ENCODE results near the gene STEAP1. TPM values are rescaled to one million over a fixed set of nuclear protein-coding genes. Genes with fewer than 3 reads are reported as not detected.

Gene STEAP1
- polyA plus RNA-seq, 3 donors = not detected

DNA sequence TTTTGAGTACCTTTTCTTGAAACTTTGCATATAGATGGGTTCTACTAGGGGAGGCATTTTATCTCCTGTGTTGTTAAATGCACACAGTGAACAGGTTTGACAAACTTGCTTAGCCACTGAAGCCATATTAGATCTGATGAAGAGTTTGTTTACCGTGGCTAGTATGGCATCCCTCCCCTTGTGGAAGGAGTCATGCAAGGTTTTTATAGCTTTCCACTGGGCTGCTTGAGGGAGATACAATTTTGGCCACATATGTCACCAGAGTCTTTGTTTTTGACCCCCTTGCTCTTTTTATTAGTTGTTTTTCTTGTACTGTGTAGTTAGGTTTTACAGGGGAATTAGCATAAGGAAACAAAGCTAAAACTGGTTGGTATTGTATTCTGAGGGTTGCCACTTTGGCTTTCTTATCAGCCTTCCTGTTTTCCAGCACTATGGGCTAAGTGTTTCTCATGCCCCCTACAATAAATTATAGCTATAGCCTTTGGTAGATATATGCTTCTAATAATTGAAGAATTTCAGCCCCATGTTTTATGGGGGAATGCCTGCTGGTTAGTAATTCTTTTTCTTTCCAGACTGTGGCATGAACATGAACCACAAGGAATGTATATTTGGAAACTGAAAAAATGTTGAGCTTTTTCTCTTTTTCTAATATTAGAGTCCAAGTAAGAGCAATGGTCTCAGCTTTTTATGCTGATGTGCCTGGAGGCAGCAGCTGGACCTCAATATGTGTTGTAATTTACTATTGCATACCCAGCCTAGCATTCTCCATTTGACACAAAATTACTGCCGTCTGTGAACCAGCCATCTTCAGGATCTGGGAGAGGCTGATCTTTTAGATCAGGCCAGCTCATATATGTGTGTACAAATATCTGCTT lies 38.8 kb downstream of the STEAP1 start:
- no peak overlapping the region for H3K4me3 ChIP-seq (replicated peaks in 1 of 3; ENCODE audit: low read depth in 2 of 3, low read length in 3 of 3)
- WGBS (ENCODE audit: insufficient coverage) = 0% methylated on average over 1 of the region's 2 CpGs
- peaks cover 14 to 16% of the 10 kb centered on the region in 2 donors for H3K9me3 ChIP-seq (replicated peaks in 1 of 2; ENCODE audit: control insufficient read depth in 1 of 2, insufficient read depth in 1 of 2, low read length in 2 of 2)
- H3K36me3 ChIP-seq (replicated peaks in 1 of 2; ENCODE audit: control insufficient read depth in 1 of 2, insufficient read depth in 2 of 2, low read length in 2 of 2) = no peaks in the 10 kb centered on the region
- no peaks in the 10 kb centered on the region for H4K20me1 ChIP-seq (ENCODE audit: insufficient read depth, low read length)
- peaks cover 3 to 24% (median 13%) of the 10 kb centered on the region in 7 donors for H3K9me3 Mint-ChIP-seq
- no peaks in the 10 kb centered on the region for H3K4me1 Mint-ChIP-seq
- intact Hi-C loops (cut with micrococcal nuclease) = no loop called here
- DNase-seq = no peak
- H3K4me1 ChIP-seq (ENCODE audit: control insufficient read depth in 1 of 2, insufficient read depth in 2 of 2, low read length in 2 of 2) = no peaks in the 10 kb centered on the region
- no peak overlapping the region for H2AFZ ChIP-seq (ENCODE audit: insufficient read depth, low read depth, low read length, poor library complexity, severe bottlenecking)
- H3K36me3 Mint-ChIP-seq = no peaks in the 10 kb centered on the region
- TF ChIP-seq, protein P1, sequence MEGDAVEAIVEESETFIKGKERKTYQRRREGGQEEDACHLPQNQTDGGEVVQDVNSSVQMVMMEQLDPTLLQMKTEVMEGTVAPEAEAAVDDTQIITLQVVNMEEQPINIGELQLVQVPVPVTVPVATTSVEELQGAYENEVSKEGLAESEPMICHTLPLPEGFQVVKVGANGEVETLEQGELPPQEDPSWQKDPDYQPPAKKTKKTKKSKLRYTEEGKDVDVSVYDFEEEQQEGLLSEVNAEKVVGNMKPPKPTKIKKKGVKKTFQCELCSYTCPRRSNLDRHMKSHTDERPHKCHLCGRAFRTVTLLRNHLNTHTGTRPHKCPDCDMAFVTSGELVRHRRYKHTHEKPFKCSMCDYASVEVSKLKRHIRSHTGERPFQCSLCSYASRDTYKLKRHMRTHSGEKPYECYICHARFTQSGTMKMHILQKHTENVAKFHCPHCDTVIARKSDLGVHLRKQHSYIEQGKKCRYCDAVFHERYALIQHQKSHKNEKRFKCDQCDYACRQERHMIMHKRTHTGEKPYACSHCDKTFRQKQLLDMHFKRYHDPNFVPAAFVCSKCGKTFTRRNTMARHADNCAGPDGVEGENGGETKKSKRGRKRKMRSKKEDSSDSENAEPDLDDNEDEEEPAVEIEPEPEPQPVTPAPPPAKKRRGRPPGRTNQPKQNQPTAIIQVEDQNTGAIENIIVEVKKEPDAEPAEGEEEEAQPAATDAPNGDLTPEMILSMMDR (IDR thresholded peaks at IDR 0.05) = no peak
- no peak overlapping the region for H3K4me2 ChIP-seq (replicated peaks; ENCODE audit: extremely low read depth, low read length, poor library complexity, severe bottlenecking)
- H3K9ac ChIP-seq (ENCODE audit: insufficient read depth, low read length, poor library complexity, severe bottlenecking) = no peak overlapping the region
- no peaks in the 10 kb centered on the region for H3K27me3 Mint-ChIP-seq (ENCODE audit: low read depth in 3 of 3)
- H3K27ac Mint-ChIP-seq = no peak overlapping the region
- H3K27ac ChIP-seq (ENCODE audit: low read depth in 1 of 2, low read length in 2 of 2) = no peak overlapping the region
- H3K79me2 ChIP-seq (ENCODE audit: insufficient read depth, low read length) = no peaks in the 10 kb centered on the region
- H3K4me3 Mint-ChIP-seq = no peak overlapping the region
- H3K27me3 ChIP-seq (ENCODE audit: control insufficient read depth in 2 of 2, insufficient read depth in 2 of 2, low read length in 2 of 2) = no peaks in the 10 kb centered on the region

DNA sequence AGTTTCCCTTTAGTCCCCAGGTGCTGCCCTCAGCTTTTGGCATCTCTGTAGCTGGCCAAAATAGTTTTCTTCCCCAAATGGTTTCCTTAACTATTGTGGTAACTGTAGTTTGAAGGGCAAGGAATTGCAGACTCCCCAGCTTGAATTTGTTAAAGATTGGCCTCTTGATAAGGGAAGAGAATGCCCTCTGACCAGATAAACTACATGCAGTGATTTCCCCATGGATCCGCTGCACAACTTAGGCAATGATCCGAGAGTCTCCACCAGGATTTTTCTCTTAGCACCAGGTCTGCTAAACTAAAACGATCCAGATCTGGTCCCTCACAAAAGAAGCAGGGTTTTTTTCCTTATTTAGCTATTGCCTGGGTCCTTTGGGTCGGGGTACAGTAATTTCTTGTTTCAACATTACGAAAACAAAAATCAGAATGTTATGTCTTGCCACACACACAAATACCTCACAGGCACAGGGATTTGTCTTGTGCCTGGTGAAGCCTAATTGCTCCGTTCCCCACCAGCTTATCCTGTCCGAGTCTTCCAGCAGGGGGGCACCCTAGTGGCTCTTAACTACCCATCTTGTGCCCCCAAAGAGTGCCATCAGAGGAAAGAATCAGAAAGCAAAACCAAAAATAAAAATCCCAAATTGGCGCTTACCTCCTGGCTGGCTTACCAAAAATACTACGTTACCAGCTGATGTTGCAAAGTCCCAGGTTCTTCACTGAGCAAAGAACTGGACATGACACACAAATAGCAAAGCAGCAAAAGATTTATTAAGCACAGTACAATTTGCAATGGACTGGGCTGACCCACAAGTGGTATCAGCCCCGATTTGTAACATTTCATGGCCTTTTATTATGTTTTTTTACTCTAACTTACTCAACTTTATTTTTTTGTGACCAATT lies 40.9 kb downstream of the STEAP1 start:
- no peaks in the 10 kb centered on the region for H3K36me3 Mint-ChIP-seq
- DNase-seq = no peak

More for the DNA sequence above, 40.9 kb downstream of the STEAP1 start:
- H3K27ac ChIP-seq (ENCODE audit: low read depth in 1 of 2, low read length in 2 of 2) = no peak overlapping the region
- H3K4me3 ChIP-seq (replicated peaks in 1 of 3; ENCODE audit: low read depth in 2 of 3, low read length in 3 of 3) = no peak overlapping the region
- H3K4me1 Mint-ChIP-seq = no peaks in the 10 kb centered on the region
- H3K9ac ChIP-seq (ENCODE audit: insufficient read depth, low read length, poor library complexity, severe bottlenecking) = no peak overlapping the region
- TF ChIP-seq, protein P1 (IDR thresholded peaks at IDR 0.05) = no peak
- 88% methylated on average over 10 of the region's 10 CpGs for WGBS (ENCODE audit: insufficient coverage)
- H3K36me3 ChIP-seq (replicated peaks in 1 of 2; ENCODE audit: control insufficient read depth in 1 of 2, insufficient read depth in 2 of 2, low read length in 2 of 2) = no peaks in the 10 kb centered on the region
- intact Hi-C loops (cut with micrococcal nuclease) = no loop called here
- no peak overlapping the region for H3K4me2 ChIP-seq (replicated peaks; ENCODE audit: extremely low read depth, low read length, poor library complexity, severe bottlenecking)
- no peak overlapping the region for H3K27ac Mint-ChIP-seq
- H3K9me3 Mint-ChIP-seq = peaks cover 3 to 21% (median 10%) of the 10 kb centered on the region in 7 donors
- H2AFZ ChIP-seq (ENCODE audit: insufficient read depth, low read depth, low read length, poor library complexity, severe bottlenecking) = no peak overlapping the region
- no peaks in the 10 kb centered on the region for H3K27me3 ChIP-seq (ENCODE audit: control insufficient read depth in 2 of 2, insufficient read depth in 2 of 2, low read length in 2 of 2)
- H3K4me1 ChIP-seq (ENCODE audit: control insufficient read depth in 1 of 2, insufficient read depth in 2 of 2, low read length in 2 of 2) = no peaks in the 10 kb centered on the region
- H3K79me2 ChIP-seq (ENCODE audit: insufficient read depth, low read length) = no peaks in the 10 kb centered on the region
- H3K27me3 Mint-ChIP-seq (ENCODE audit: low read depth in 3 of 3) = no peaks in the 10 kb centered on the region
- peaks cover 14% of the 10 kb centered on the region in 2 donors for H3K9me3 ChIP-seq (replicated peaks in 1 of 2; ENCODE audit: control insufficient read depth in 1 of 2, insufficient read depth in 1 of 2, low read length in 2 of 2)
- H3K4me3 Mint-ChIP-seq = no peak overlapping the region
- no peaks in the 10 kb centered on the region for H4K20me1 ChIP-seq (ENCODE audit: insufficient read depth, low read length)

Data from CD14-positive monocyte (primary cell).